HCT116 (cell line): Measurements from ENCODE around the gene ADAMTS13. TPM values are rescaled to one million over a fixed set of nuclear protein-coding genes. Genes with fewer than 3 reads are reported as not detected.

ENCODE experiments used
- ATAC-seq: fragments of 200-7000 bp; cut with Tn5 transposase; 2 replicates; pipeline ENCODE4 v1.9.1; 2020; ENCODE audit warnings: mild to moderate bottlenecking, moderate library complexity
- BruUV-seq: library from RNA; stranded (reverse); fragments of 400-500 nt; replicated peaks from 2 replicates; lab custom pipeline; 2021; lab: Mats Ljungman, UMichigan
- CTCF ChIA-PET: fragments of 300-600 bp; sonication (Branson Sonifier 250); formaldehyde crosslinking; loops from one replicate; lab custom pipeline; 2021; ENCODE audit warnings: antibody characterized with exemption; lab: Charles Lee
- POLR2A ChIA-PET: fragments of 300-600, 350-600 bp; sonication (Branson Sonifier 250); formaldehyde crosslinking; loops from one replicate; lab custom pipeline; 2021; ENCODE audit warnings: antibody characterized with exemption; lab: Charles Lee
- RAD21 ChIA-PET, 2 experiments: fragments of 300-600 bp; sonication (Branson Sonifier 250); formaldehyde crosslinking; loops; one replicate each; lab custom pipeline; 2023; ENCODE audit warnings: low total read pairs in 2 of 2; ENCODE audit not compliant: uncharacterized antibody in 2 of 2, unreplicated experiment in 2 of 2, low non-redundant PET in 1 of 2; lab: Charles Lee
- DNase-seq: peaks from one replicate; pipeline ENCODE4 v3.0.0-alpha.2; 2010; ENCODE audit warnings: low read depth, low spot score
- H2AFZ ChIP-seq: fragments of 200-600 bp; shearing (Covaris generic), sonication (generic); 2 replicates; pipeline ENCODE4 v1.6.1; 2017; ENCODE audit warnings: low read depth, mixed run types, mixed read lengths, antibody characterized with exemption, low read length; ENCODE audit not compliant: poor library complexity, severe bottlenecking
- H3K27ac ChIP-seq: 2 replicates; pipeline ENCODE4 v1.5.1; 2012; ENCODE audit warnings: low read depth, low read length
- H3K27me3 ChIP-seq: fragments of 200-600 bp; sonication (generic); 2 replicates; pipeline ENCODE4 v1.6.1; 2016; ENCODE audit warnings: mixed run types, low read length, mixed read lengths; ENCODE audit not compliant: insufficient read depth
- H3K36me3 ChIP-seq, 2 experiments: fragments of 200-500 bp in 1 of 2; fragments of 200-600 bp in 1 of 2; sonication (Bioruptor generic) in 1 of 2; sonication (generic) in 1 of 2; 2 replicates each; pipeline versions ENCODE4 v1.5.1 to v1.6.1; 2014 to 2016; ENCODE audit warnings: low read length in 2 of 2, inconsistent platforms in 1 of 2, mixed read lengths in 1 of 2, mixed run types in 1 of 2; ENCODE audit not compliant: insufficient read depth in 2 of 2, control insufficient read depth in 1 of 2
- H3K4me1 ChIP-seq, 2 experiments: fragments of 200-600 bp in 1 of 2; sonication (generic) in 1 of 2; 2 replicates each; pipeline versions ENCODE4 v1.5.1 to v1.6.1; 2012 to 2017; ENCODE audit warnings: low read length in 2 of 2, inconsistent platforms in 1 of 2, mild to moderate bottlenecking in 1 of 2, mixed read lengths in 1 of 2, mixed run types in 1 of 2, moderate library complexity in 1 of 2; ENCODE audit not compliant: insufficient read depth in 2 of 2, control insufficient read depth in 1 of 2
- H3K4me2 ChIP-seq: fragments of 200-600 bp; sonication (generic); 2 replicates; pipeline ENCODE4 v1.6.1; 2017; ENCODE audit warnings: mixed run types, low read length, mixed read lengths
- H3K4me3 ChIP-seq, 2 experiments: fragments of 200-600 bp in 1 of 2; sonication (generic) in 1 of 2; replicated peaks in 1 of 2; 2 replicates each; pipeline ENCODE4 v1.5.1; 2011 to 2016; ENCODE audit warnings: low read length in 2 of 2, control low read depth in 1 of 2, low read depth in 1 of 2, mild to moderate bottlenecking in 1 of 2, mixed read lengths in 1 of 2, mixed run types in 1 of 2
- H3K79me2 ChIP-seq: fragments of 200-600 bp; sonication (generic); 2 replicates; pipeline ENCODE4 v1.6.1; 2017; ENCODE audit warnings: mild to moderate bottlenecking, mixed run types, low read length, moderate library complexity, mixed read lengths; ENCODE audit not compliant: insufficient read depth
- H3K9ac ChIP-seq: fragments of 200-600 bp; sonication (generic); 2 replicates; pipeline ENCODE4 v1.6.1; 2016; ENCODE audit warnings: low read length, mixed read lengths
- H3K9me2 ChIP-seq: fragments of 200-600 bp; sonication (generic), shearing (Covaris generic); 2 replicates; pipeline ENCODE4 v1.6.1; 2017; ENCODE audit warnings: mixed run types, mild to moderate bottlenecking, moderate library complexity; ENCODE audit not compliant: insufficient read depth
- H3K9me3 ChIP-seq, 2 experiments: fragments of 200-500 bp in 1 of 2; fragments of 200-600 bp in 1 of 2; sonication (Bioruptor generic) in 1 of 2; sonication (generic) in 1 of 2; 2 replicates each; pipeline ENCODE4 v1.6.1; 2014 to 2017; ENCODE audit warnings: low read length in 2 of 2, mixed read lengths in 2 of 2, inconsistent platforms in 1 of 2, low read depth in 1 of 2, mild to moderate bottlenecking in 1 of 2, mixed run types in 1 of 2, moderate library complexity in 1 of 2; ENCODE audit not compliant: control insufficient read depth in 1 of 2, insufficient read depth in 1 of 2
- H4K20me1 ChIP-seq: fragments of 200-600 bp; sonication (generic), shearing (Covaris generic); 2 replicates; pipeline ENCODE4 v1.6.1; 2017; ENCODE audit warnings: mixed run types, mild to moderate bottlenecking, moderate library complexity; ENCODE audit not compliant: insufficient read depth
- EGR1 ChIP-seq: IDR thresholded peaks from 2 replicates; pipeline ENCODE4 v1.6.1; 2012; ENCODE audit warnings: low read depth
- FOSL1 ChIP-seq: IDR thresholded peaks from 2 replicates; pipeline ENCODE4 v1.6.1; 2012; ENCODE audit warnings: low read depth
- TCF7L2 ChIP-seq: IDR thresholded peaks from 2 replicates; pipeline ENCODE4 v1.7.0; 2011; ENCODE audit warnings: borderline replicate concordance, inconsistent platforms; ENCODE audit not compliant: insufficient read depth, insufficient read length; ENCODE audit errors: extremely low read depth
- intact Hi-C: fragments of 100-400 bp; cut with micrococcal nuclease; formaldehyde crosslinking; loops from 2 replicates; pipeline ENCODE4 v1.10.0; 2022
- total RNA-seq: library from RNA; stranded (reverse); gene quantifications from one replicate; pipeline ENCODE4 v1.2.1, GENCODE V29; 2021; ENCODE audit not compliant: unreplicated experiment
- TF ChIP-seq, protein P1 (sequence below): IDR thresholded peaks from 2 replicates; pipeline ENCODE4 v1.6.1; 2011; ENCODE audit warnings: mild to moderate bottlenecking, low read length, moderate library complexity; ENCODE audit not compliant: insufficient replicate concordance; ENCODE audit errors: extremely low read depth

ADAMTS13 gene
- total RNA-seq, 1 experiment from 2014 or later, result 9.2 TPM

DNA sequence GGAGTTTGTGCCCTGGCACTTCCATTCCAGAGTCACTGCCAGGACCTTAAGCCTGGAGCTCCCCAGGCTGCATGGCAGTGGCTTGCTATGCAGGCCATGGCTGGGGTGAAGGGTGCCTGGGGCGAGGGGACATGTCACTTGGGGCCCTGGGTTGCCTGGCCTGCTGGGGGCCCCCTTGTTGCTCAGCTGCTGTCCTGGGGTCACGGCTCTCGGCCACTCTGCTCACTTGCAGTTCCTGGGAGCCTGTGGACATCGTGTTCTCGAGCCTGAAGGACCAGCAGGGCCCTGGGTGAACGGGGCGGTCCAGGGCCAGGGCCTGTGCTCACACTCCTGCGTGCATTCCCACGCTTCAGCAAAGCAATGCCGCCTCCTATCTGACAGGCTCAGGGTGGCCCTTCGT, 71.3 kb downstream of the ADAMTS13 start (continued):
- TF ChIP-seq TCF7L2 (no peak), FOSL1 (no peak), EGR1 (no peak)

DNA sequence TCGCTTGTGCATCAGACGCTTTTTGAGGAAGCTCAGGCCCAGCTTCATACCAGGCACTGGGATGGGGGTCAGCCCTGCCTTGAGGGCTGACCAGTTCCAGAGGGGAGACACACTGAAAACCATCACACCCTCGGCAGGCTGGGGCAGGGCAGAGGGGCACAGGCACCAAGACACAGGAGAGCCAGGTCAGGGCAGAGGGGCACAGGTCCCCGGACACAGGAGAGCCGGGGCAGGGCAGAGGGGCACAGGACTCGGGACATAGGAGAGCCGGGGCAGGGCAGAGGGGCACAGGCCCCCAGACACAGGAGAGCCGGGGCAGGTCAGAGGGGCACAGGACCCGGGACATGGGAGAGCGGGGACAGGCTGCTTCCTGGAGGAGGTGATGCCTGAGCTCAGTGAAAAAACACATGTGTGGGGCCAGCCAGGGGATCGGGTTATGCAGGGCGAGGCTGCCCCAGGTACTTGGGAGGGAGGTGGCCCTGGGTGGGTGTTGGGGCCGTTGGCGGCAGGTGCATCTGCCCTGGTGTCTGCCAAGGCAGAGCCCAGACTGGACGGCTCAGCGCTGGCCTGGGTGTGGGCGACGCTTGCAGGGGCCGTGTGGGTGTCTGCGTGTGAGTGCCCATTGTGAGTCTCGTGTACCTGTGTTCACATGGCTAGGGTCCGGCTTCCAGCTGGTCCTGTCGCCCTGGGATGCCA, 71.8 kb downstream of the ADAMTS13 start:
- no TSS peak for BruUV-seq
- TF ChIP-seq, protein P1, sequence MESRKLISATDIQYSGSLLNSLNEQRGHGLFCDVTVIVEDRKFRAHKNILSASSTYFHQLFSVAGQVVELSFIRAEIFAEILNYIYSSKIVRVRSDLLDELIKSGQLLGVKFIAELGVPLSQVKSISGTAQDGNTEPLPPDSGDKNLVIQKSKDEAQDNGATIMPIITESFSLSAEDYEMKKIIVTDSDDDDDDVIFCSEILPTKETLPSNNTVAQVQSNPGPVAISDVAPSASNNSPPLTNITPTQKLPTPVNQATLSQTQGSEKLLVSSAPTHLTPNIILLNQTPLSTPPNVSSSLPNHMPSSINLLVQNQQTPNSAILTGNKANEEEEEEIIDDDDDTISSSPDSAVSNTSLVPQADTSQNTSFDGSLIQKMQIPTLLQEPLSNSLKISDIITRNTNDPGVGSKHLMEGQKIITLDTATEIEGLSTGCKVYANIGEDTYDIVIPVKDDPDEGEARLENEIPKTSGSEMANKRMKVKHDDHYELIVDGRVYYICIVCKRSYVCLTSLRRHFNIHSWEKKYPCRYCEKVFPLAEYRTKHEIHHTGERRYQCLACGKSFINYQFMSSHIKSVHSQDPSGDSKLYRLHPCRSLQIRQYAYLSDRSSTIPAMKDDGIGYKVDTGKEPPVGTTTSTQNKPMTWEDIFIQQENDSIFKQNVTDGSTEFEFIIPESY, result no peak
- TF ChIP-seq, all 23 proteins: peak for 0
- no peak overlapping the region for H3K27ac ChIP-seq
- H3K4me3 ChIP-seq, result no peak overlapping the region
- CTCF ChIA-PET, result no interaction called here
- H3K9me3 ChIP-seq, result no peaks in the 10 kb centered on the region
- no peaks in the 10 kb centered on the region for H3K4me1 ChIP-seq
- RAD21 ChIA-PET, result no interaction called here
- H3K27me3 ChIP-seq, result no peaks in the 10 kb centered on the region; the same call in 1 of the 2 replicates
- no peaks in the 10 kb centered on the region for H3K79me2 ChIP-seq
- DNase-seq (no peak), ATAC-seq (no peak)
- H3K9ac ChIP-seq, result no peak overlapping the region
- intact Hi-C loops, result no loop called here
- no peak overlapping the region for H2AFZ ChIP-seq
- H3K9me2 ChIP-seq, result no peaks in the 10 kb centered on the region
- no peak overlapping the region for H3K4me2 ChIP-seq
- POLR2A ChIA-PET, result no interaction called here
- H4K20me1 ChIP-seq, result no peaks in the 10 kb centered on the region
- H3K36me3 ChIP-seq, result no peaks in the 10 kb centered on the region
